KMS-11 (cell line): ENCODE measurements around the gene NNMT.

Experiments used
- H2AFZ ChIP-seq: fragments of 200-600 bp; sonication (generic); 2 replicates; pipeline ENCODE4 v1.6.1; 2016; ENCODE audit warnings: antibody characterized with exemption, mixed run types, low read depth
- H3K27ac ChIP-seq: fragments of 200-600 bp; sonication (generic); 2 replicates; pipeline ENCODE4 v1.6.1; 2016; ENCODE audit warnings: mild to moderate bottlenecking, mixed run types
- H3K27me3 ChIP-seq: fragments of 200-600 bp; sonication (generic); 2 replicates; pipeline ENCODE4 v1.6.1; 2017; ENCODE audit warnings: mild to moderate bottlenecking, low read depth, mixed run types, moderate library complexity; ENCODE audit not compliant: insufficient read depth
- H3K36me3 ChIP-seq: fragments of 200-600 bp; sonication (generic); 2 replicates; pipeline ENCODE4 v1.6.1; 2017; ENCODE audit warnings: mild to moderate bottlenecking, mixed run types; ENCODE audit not compliant: insufficient read depth
- H3K4me1 ChIP-seq: fragments of 200-600 bp; sonication (generic); 2 replicates; pipeline ENCODE4 v1.6.1; 2016; ENCODE audit warnings: mild to moderate bottlenecking, low read depth, mixed run types; ENCODE audit not compliant: poor library complexity, severe bottlenecking
- H3K4me2 ChIP-seq: fragments of 200-600 bp; sonication (generic); 2 replicates; pipeline ENCODE4 v1.7.0; 2016; ENCODE audit warnings: mild to moderate bottlenecking, mixed run types
- H3K4me3 ChIP-seq: fragments of 200-600 bp; sonication (generic); IDR thresholded peaks from 2 replicates; pipeline ENCODE4 v1.6.1; 2017; ENCODE audit warnings: low read depth, low read length, mixed read lengths; ENCODE audit not compliant: insufficient read depth
- H3K79me2 ChIP-seq: fragments of 200-600 bp; sonication (generic); 2 replicates; pipeline ENCODE4 v1.6.1; 2016; ENCODE audit warnings: low read depth, mixed run types; ENCODE audit not compliant: insufficient read depth
- H3K9ac ChIP-seq: fragments of 200-600 bp; sonication (generic); 2 replicates; pipeline ENCODE4 v1.6.1; 2016; ENCODE audit warnings: mild to moderate bottlenecking, mixed run types
- H4K20me1 ChIP-seq: fragments of 200-600 bp; sonication (generic); 2 replicates; pipeline ENCODE4 v1.6.1; 2016; ENCODE audit warnings: mild to moderate bottlenecking, mixed run types; ENCODE audit not compliant: insufficient read depth
- TF ChIP-seq, protein P1 (sequence below): fragments of 200-600 bp; sonication (generic); conservative IDR thresholded peaks from 2 replicates; pipeline ENCODE4 v1.6.1; 2017; ENCODE audit warnings: low read depth, mild to moderate bottlenecking, antibody characterized with exemption, low read length, moderate library complexity, mixed read lengths

NNMT gene

DNA sequence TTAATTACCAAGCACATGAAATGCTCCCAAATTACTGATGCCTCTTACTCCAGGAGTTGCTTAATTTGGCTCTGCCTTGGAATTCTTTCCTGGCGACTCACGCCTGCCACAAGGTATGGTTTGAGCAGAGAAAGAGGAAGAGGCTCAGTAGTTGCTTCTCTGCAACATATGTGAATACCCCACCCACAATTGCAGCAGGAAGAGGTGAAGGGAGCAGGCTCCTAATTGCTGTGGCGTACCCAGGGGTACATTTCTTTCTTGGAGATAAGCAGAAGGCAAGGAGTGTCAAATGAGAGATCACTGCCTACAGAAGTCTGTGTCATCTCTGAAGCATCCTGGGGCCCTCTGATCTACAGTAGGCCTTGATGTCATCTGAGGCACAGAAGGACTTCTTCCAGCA is 10.6 kb upstream of the NNMT start:
- TF ChIP-seq, protein P1, sequence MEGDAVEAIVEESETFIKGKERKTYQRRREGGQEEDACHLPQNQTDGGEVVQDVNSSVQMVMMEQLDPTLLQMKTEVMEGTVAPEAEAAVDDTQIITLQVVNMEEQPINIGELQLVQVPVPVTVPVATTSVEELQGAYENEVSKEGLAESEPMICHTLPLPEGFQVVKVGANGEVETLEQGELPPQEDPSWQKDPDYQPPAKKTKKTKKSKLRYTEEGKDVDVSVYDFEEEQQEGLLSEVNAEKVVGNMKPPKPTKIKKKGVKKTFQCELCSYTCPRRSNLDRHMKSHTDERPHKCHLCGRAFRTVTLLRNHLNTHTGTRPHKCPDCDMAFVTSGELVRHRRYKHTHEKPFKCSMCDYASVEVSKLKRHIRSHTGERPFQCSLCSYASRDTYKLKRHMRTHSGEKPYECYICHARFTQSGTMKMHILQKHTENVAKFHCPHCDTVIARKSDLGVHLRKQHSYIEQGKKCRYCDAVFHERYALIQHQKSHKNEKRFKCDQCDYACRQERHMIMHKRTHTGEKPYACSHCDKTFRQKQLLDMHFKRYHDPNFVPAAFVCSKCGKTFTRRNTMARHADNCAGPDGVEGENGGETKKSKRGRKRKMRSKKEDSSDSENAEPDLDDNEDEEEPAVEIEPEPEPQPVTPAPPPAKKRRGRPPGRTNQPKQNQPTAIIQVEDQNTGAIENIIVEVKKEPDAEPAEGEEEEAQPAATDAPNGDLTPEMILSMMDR = no peak
- Histone ChIP-seq H3K9ac (no peak overlapping the region), H3K36me3 (no peaks in the 10 kb centered on the region), H3K79me2 (no peaks in the 10 kb centered on the region), H3K27ac (no peak overlapping the region), H4K20me1 (no peaks in the 10 kb centered on the region), H3K4me3 (no peak overlapping the region), H2AFZ (no peak overlapping the region), H3K27me3 (no peaks in the 10 kb centered on the region), H3K4me1 (no peaks in the 10 kb centered on the region), H3K4me2 (no peak overlapping the region)

DNA sequence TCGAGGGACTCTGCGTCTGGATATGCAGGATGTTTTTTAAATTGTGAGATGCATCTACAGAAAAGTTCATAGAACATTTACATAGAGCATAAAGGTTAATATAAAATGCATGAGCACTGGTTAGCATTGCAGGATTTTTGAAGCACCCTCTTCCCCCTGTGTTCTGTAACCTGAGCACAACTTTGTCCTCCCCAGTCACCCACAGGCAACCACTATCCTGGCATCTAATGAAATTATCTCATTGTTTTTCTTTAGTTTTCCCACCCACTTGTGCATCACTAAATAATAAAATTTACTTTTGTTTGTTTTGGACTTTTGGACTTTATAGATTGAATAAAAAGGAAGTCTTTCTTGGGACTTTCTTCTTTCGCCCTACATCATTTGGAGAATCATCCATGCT is 10.0 kb upstream of the NNMT start:
- Histone ChIP-seq H4K20me1 (no peaks in the 10 kb centered on the region), H3K4me2 (no peak overlapping the region), H3K9ac (no peak overlapping the region), H3K27me3 (no peaks in the 10 kb centered on the region), H3K36me3 (no peaks in the 10 kb centered on the region), H3K27ac (no peak overlapping the region), H3K4me3 (no peak overlapping the region), H2AFZ (no peak overlapping the region), H3K4me1 (no peaks in the 10 kb centered on the region), H3K79me2 (no peaks in the 10 kb centered on the region)
- TF ChIP-seq, protein P1 = no peak

DNA sequence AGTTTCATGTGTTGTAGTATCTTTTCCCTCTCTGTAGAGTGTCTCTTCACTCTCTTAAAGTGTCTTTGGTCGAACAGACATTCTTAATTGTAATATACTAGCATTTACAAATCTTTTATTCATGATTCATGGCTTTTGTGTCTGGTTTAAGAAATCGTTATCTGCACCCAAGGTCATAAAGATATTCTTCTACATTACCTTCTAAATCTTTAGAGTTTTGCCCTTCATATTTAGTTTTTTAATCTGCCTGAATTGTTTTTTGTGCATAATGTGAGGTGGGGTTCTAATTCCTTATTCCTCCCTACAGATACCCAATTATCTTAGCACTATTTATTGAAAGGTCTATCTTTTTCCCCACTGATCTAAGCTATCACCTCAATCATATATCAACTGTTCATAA is 9.0 kb upstream of the NNMT start:
- Histone ChIP-seq H2AFZ (no peak overlapping the region), H3K9ac (no peak overlapping the region), H3K27me3 (no peaks in the 10 kb centered on the region), H3K79me2 (no peaks in the 10 kb centered on the region), H3K36me3 (no peaks in the 10 kb centered on the region), H3K4me3 (no peak overlapping the region), H3K4me2 (no peak overlapping the region), H3K27ac (no peak overlapping the region), H3K4me1 (no peaks in the 10 kb centered on the region), H4K20me1 (no peaks in the 10 kb centered on the region)
- TF ChIP-seq, protein P1 = no peak

DNA sequence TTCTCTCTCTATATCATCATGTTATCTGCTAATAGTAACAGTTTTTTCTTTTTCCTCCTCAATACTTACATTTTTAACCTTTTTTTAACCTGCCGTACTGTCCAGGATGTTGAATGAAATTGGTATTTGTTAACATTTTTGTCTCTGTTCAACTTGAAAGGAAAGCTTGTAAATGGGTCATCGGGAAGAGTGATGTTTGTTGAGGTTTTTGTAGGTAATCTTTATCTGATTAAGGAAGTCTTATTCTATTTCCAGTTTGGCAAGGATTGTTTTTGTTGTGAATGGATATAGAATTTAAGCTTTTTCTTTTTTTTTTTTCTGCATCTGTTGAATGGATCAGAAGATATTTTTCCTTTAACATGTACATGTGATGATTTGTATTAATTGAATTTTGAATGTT is 8.1 kb upstream of the NNMT start:
- Histone ChIP-seq H4K20me1 (no peaks in the 10 kb centered on the region), H3K4me1 (no peaks in the 10 kb centered on the region), H3K79me2 (no peaks in the 10 kb centered on the region), H2AFZ (no peak overlapping the region), H3K4me3 (no peak overlapping the region), H3K9ac (no peak overlapping the region), H3K27ac (no peak overlapping the region), H3K27me3 (no peaks in the 10 kb centered on the region), H3K36me3 (no peaks in the 10 kb centered on the region), H3K4me2 (no peak overlapping the region)
- TF ChIP-seq, protein P1 = no peak

DNA sequence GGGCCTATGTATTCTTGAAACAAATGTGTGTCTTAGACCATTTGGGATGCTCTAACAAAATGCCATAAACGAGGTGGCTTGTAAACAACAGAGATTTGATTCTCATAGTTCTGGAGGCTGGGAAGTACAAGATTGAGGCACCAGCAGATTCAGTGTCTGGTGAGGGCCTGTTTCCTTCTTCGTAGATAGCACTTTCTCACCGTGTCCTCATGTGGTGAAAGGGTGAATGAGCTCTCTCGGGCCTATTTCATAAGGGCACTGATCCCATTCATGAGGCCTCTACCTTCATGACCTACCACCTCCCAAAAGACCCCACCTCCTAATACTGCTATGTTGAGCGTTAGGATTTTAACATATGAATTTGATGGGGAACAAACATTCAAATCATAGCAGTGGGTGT is 6.4 kb upstream of the NNMT start:
- no peak overlapping the region for H3K27ac ChIP-seq
- no peaks in the 10 kb centered on the region for H3K4me1 ChIP-seq
- H3K4me3 ChIP-seq = no peak overlapping the region
- H2AFZ ChIP-seq = no peak overlapping the region
- no peaks in the 10 kb centered on the region for H4K20me1 ChIP-seq
- H3K4me2 ChIP-seq = no peak overlapping the region
- H3K79me2 ChIP-seq = no peaks in the 10 kb centered on the region
- H3K9ac ChIP-seq = no peak overlapping the region
- TF ChIP-seq, protein P1 = no peak
- no peaks in the 10 kb centered on the region for H3K27me3 ChIP-seq
- no peaks in the 10 kb centered on the region for H3K36me3 ChIP-seq
